ENCODE measurements around the gene MED1. TPM values are rescaled to one million over a fixed set of nuclear protein-coding genes. Genes with fewer than 3 reads are reported as not detected.

Gene MED1
- total RNA-seq, 1 experiment from 2014 or later, result 50.4 TPM

- ChIA-PET POLR2A (interaction anchor here (0.7 kb wide), 1 partner anchor 32 kb away, joined by 3 read pairs; no protein-coding TSS in a partner anchor), CTCF (interaction anchor here (1.5 kb wide), 1 partner anchor 198 kb away, joined by 10 read pairs; no protein-coding TSS in a partner anchor)
- Mint-ChIP-seq H3K36me3 (peaks cover 22% of the 10 kb centered on the region), H3K4me1 (peaks cover 7% of the 10 kb centered on the region), H3K27ac (no peak overlapping the region), H3K27me3 (ENCODE audit: low read depth) (peaks cover 4% of the 10 kb centered on the region), H3K4me3 (no peak overlapping the region), H3K9me3 (no peaks in the 10 kb centered on the region)
- DNase-seq (ENCODE audit: low spot score), result no peak
- TF ChIP-seq ZNF532 (CRISPR knock-in tag; IDR thresholded peaks at IDR 0.05; ENCODE audit: borderline replicate concordance) (no peak), E2F4 (CRISPR knock-in tag; IDR thresholded peaks at IDR 0.05; ENCODE audit: borderline replicate concordance, low read depth) (no peak), JAZF1 (CRISPR knock-in tag; IDR thresholded peaks at IDR 0.05) (no peak), NFE2L1 (CRISPR knock-in tag; IDR thresholded peaks at IDR 0.05) (no peak), E2F1 (CRISPR knock-in tag; IDR thresholded peaks at IDR 0.05) (no peak), ZBTB43 (CRISPR knock-in tag; IDR thresholded peaks at IDR 0.05) (no peak), ZNF138 (CRISPR knock-in tag; conservative IDR thresholded peaks at IDR 0.05) (no peak), TEAD4 (CRISPR knock-in tag; IDR thresholded peaks at IDR 0.05) (no peak), NR3C1 (CRISPR knock-in tag; conservative IDR thresholded peaks at IDR 0.05; ENCODE audit: low read depth) (no peak), SP1 (CRISPR knock-in tag; conservative IDR thresholded peaks at IDR 0.05) (no peak), ARID4B (CRISPR knock-in tag; IDR thresholded peaks at IDR 0.05; ENCODE audit: borderline replicate concordance) (no peak), MYBL2 (CRISPR knock-in tag; IDR thresholded peaks at IDR 0.05) (no peak), GTF2I (CRISPR knock-in tag; conservative IDR thresholded peaks at IDR 0.05) (no peak), HMGA2 (CRISPR knock-in tag; IDR thresholded peaks at IDR 0.05) (no peak), CTCF (IDR thresholded peaks at IDR 0.05) (no peak), KAT7 (CRISPR knock-in tag; IDR thresholded peaks at IDR 0.05; ENCODE audit: borderline replicate concordance) (no peak)
- TF ChIP-seq, protein P1, sequence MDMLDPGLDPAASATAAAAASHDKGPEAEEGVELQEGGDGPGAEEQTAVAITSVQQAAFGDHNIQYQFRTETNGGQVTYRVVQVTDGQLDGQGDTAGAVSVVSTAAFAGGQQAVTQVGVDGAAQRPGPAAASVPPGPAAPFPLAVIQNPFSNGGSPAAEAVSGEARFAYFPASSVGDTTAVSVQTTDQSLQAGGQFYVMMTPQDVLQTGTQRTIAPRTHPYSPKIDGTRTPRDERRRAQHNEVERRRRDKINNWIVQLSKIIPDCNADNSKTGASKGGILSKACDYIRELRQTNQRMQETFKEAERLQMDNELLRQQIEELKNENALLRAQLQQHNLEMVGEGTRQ (CRISPR knock-in tag; IDR thresholded peaks at IDR 0.05), result no peak
- ATAC-seq, result no peak
These were observed 46.3 kb downstream of the MED1 start for GRCh38 chr17:39404542-39405378.
